ENCODE data around the gene ASXL1. TPM values are rescaled to one million over a fixed set of nuclear protein-coding genes. Genes with fewer than 3 reads are reported as not detected.

Gene ASXL1
- total RNA-seq, 1 experiment from 2014 or later = 22.7 TPM

- TF ChIP-seq ZNF425 (CRISPR knock-in tag; conservative IDR thresholded peaks at IDR 0.05) (no peak), RELA (CRISPR knock-in tag; IDR thresholded peaks at IDR 0.05; ENCODE audit: borderline replicate concordance) (no peak), USF1 (CRISPR knock-in tag; IDR thresholded peaks at IDR 0.05) (no peak), MLX (CRISPR knock-in tag; IDR thresholded peaks at IDR 0.05) (no peak), ZNF512 (CRISPR knock-in tag; IDR thresholded peaks at IDR 0.05; ENCODE audit: borderline replicate concordance) (no peak), E2F4 (CRISPR knock-in tag; IDR thresholded peaks at IDR 0.05; ENCODE audit: borderline replicate concordance, low read depth) (no peak), MYBL2 (CRISPR knock-in tag; IDR thresholded peaks at IDR 0.05) (no peak)
These were observed 96.3 kb downstream of the ASXL1 start (continued) for GRCh38 chr20:32454164-32455145.

GRCh38 chr20:32455171-32455900 is 97.2 kb downstream of the ASXL1 start:
- H3K4me3 Mint-ChIP-seq = no peak overlapping the region
- no peaks in the 10 kb centered on the region for H3K9me3 Mint-ChIP-seq
- TF ChIP-seq ZBTB21 (CRISPR knock-in tag; IDR thresholded peaks at IDR 0.05; ENCODE audit: borderline replicate concordance) (no peak), NR2C2 (CRISPR knock-in tag; IDR thresholded peaks at IDR 0.05) (no peak), ZMAT4 (CRISPR knock-in tag; IDR thresholded peaks at IDR 0.05) (no peak), CDX4 (CRISPR knock-in tag; IDR thresholded peaks at IDR 0.05; ENCODE audit: borderline replicate concordance) (no peak), TP53 (CRISPR knock-in tag; IDR thresholded peaks at IDR 0.05) (no peak), OVOL2 (CRISPR knock-in tag; IDR thresholded peaks at IDR 0.05; ENCODE audit: borderline replicate concordance) (no peak), ZNF512 (CRISPR knock-in tag; IDR thresholded peaks at IDR 0.05; ENCODE audit: borderline replicate concordance) (no peak), NR1H2 (CRISPR knock-in tag; IDR thresholded peaks at IDR 0.05) (no peak), E2F1 (CRISPR knock-in tag; IDR thresholded peaks at IDR 0.05) (no peak), FOXP4 (CRISPR knock-in tag; IDR thresholded peaks at IDR 0.05) (no peak)

More at GRCh38 chr20:32455171-32455900, 97.2 kb downstream of the ASXL1 start:
- Mint-ChIP-seq H3K4me1 (peaks cover 13% of the 10 kb centered on the region), H3K27ac (peak overlapping the region; percentile 80; the same call in 1 of the 2 replicates), H3K36me3 (peaks cover 9% of the 10 kb centered on the region; the same call in 1 of the 2 replicates), H3K27me3 (ENCODE audit: low read depth) (no peaks in the 10 kb centered on the region)
- DNase-seq (ENCODE audit: low spot score) (no peak), ATAC-seq (no peak)
- ChIA-PET CTCF (interaction anchor here (1.2 to 2.9 kb wide), 5 partner anchors 8 to 52 kb away, joined by 3 to 19 read pairs (median 4); no protein-coding TSS in a partner anchor), POLR2A (no interaction called here)
